ENCODE results near the gene COL10A1.
"Not testable (repeated sequence)": the region's sequence is repeated elsewhere in the genome, so short reads cannot be mapped to it uniquely, and the experiment has no call there.

Gene COL10A1

DNA sequence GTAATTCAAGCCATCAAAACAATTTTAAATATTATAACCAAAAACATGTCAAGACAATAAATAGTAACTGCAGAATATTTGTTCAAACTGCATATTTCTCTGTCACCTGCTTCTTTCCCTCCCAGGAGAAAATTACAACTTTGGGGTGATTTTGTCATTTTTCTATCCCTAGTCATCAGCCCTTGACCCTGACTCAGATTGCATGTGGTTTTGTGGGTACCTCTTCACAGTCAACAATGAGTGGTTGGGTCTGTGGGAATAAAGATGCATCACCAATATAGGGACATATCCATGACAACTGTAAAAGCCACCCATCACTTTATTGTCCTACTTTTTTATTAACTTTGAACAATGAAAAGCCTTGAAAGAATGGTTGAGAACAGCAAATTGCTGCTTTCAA lies 7.3 kb downstream of the COL10A1 start:
- DNase-seq, result no peak

DNA sequence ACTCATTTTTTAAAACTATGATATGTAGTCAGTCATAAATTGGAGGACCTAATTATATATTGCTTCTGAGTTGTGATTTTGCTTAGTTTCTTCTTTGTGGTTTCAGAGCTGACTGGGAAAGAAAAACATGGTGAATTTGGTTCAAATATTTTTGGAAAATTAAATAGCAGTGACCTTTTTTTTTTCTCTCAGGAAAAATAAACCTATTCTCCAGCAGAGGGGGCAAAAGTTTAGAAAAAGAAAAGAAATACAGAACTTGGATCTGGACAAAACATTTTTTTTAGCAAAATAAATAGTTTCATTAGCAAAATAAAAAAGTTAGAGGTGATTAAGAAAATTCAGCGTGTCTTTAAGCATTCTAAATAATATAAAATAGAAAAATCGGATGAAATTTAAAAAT lies 10.2 kb downstream of the COL10A1 start:
- DNase-seq, result no peak

DNA sequence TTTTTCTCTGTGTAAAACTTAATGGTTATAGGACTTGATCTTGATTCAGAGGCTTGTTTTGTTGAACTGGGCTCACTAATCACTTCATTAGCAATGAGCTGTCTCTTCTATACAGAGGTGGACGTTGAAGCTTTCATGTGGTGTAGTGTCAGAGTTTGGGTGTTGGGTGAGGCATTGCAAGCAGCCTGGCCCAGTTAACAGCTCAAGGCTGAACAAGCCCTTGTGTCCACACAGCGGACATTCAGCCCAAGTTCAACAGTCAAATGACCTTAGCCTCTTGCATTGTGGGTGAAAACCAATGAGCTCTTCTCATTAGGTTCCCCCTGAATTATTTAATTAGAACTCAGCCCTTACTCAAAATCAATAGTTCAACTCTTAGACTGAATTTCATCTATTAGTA lies 12.5 kb downstream of the COL10A1 start:
- no peak for DNase-seq

DNA sequence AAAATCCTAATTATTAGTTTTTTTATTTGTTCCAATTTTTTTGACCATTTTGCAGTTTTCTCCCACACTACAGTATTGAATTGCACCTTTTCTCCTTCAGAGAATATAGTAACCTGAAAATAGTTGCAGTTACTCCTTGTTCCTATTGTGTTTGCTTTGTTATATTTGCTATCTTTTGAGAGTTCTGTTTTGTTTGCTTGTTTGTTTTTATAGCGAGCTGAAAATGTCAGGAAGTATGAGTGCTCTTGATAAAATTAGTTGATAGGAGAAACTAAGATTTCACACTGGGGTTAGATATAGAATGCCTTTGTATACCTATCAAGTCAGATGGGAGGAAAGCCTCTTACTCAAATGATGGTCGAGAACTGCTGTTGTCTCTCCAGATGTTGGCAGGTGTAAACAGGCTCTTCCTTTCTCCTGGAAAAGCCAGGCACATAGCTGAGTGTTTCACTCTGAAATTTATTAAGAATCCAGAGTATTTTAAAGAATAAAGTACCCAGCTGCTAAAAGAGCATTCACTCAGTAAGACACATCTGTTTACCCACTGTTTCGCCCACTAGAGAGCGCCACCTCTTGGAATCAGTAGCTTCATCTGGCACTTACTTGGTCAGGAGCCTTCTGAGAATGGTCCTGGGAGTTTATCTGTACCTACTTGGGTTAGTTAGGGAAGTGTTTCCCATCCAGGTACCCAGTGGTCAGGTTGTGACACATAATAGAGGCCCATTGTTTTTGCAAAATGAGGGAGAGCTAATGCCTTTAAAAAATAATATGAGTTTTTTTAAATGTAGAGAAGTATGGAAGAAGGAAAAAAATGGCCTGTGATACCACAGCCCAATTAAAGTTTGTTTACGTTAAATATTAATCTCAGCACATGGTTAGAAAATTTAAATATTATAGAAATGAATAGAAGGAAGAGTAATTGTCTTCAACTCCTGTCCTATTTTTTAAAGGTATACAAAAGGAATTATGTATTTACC lies 14.1 kb downstream of the COL10A1 start:
- peak; percentile 37 for DNase-seq

DNA sequence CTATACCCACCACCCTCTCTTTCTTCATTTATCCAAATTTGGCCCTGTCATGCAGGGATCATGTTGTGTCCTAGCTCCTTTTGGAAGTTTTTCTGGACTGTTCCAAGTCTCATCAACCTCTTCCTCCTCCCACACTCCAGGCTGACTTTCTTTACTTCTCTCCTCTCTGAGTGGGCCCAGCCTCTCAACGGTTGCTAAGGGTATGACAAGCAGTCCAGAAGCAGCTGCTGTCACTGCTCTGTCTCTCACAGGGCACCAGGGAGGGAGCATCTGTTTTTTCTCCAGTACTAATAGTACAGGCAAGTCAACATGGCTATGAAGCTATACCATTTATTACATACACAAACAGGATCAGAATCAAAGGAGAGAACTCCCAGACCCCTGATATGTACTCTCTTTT lies 17.1 kb downstream of the COL10A1 start:
- no peak for DNase-seq

DNA sequence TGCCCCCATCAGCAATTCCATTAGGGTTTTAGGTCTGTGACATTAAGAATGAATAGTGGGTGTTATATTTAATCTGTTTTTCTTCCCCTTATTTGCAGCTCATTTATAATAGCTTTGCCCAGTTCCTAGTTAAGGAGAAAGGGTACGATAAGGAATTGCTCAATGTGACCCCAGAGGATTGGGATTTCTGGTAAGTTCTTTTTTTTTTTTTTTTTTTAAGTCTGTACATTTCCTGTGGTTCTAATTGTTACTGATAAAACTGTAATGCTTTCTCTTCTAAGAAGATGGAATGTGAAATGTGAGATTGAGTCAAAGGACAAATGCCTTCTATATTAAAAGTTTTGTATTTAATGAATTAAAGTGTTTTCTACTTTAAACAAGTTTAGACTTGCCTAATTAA lies 19.8 kb downstream of the COL10A1 start:
- DNase-seq, result no peak

DNA sequence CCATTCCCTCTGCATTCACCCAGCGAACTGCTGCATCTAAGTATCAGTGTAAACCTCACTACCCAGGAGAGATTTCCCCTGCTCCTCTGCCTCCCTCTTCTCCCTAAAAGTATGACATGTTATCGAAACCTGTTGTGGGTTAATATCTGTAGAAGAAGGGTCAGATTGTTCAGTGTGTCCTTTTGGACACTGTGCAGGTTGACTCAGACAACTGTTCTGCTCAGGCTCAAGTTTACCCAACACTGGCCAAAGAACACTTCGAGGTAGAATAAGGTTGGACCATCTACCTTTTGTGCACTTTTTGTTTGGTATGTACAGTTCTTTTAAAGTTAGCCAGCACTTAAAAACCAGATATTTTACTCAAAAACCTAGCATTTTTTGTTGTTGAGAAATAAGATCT lies 20.7 kb downstream of the COL10A1 start:
- DNase-seq, result no peak

DNA sequence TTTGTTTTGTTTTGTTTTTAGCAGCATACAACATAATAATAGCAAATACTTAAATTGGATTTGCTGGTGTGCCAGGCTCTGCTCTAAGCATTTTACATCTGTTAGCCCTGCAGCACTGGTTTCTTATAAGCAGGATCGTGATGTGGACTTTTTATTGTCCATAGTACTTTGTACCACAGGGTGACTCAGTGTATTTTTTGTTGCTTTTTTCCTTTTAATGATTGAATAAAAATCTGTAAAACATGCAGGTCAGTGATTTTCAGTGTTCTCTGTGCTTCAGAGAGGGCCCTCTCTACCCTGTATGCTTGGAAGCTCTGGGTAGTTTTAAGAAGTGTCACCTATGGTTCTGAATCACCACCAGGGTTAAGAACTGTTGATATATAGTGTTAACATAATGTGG lies 21.3 kb downstream of the COL10A1 start:
- no peak for DNase-seq

DNA sequence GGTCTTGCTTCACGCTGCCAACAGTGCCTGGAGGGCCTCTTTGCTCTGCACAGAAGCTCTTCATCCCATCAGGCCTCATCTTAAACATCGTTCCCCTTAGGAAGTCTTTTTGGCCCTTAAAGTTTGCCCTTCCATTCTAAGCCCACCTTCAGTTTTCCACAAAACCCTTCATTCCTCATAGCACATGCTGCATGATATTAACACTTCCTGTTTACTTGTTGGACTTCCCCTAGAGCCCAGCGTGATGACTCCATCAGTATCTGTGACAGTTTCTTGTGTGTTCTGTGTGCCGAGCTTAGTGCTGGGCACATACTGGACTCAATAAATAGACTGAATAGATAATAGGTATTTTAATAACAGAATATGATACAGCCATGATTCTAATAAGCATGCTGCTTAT lies 23.1 kb downstream of the COL10A1 start:
- peak; percentile 45 for DNase-seq

DNA sequence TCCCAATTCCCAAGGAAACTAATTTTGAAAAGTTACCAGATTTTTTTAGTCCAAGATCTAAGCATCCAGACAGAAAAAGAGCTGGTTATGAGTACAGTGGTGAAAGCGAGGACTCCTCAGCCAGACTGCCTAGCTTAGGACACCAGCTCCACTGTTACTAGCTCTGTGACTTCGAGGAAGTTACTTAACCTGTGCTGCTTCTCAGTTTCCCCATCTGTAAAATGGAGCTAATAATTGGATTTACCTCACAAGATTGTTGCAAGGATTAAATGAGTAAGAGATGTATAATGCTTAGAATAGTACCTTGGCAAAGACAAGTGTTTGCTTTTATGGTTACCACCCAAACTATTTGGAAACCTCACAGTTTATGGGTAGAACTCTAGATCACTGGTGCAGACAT lies 24.1 kb downstream of the COL10A1 start:
- DNase-seq, result no peak

DNA sequence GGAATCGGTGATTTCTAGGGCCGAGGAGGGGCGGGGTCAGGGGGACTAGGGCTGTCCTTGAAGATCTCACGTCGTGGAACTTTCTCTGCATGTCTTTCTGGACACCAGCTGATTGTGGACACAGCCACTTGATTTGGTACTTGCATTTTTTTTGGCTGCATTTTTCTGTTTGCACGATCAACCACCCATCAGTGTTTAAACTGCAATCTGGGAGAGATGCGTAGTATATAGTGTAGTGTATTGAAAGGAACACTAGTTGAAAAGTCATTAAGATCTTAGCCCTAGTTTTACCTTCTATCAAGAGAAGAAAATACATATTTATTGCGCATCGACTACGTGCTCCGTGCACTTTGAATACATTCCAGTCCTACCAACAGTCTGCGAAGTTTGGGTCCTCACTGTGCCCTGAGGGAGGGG lies 24.6 kb downstream of the COL10A1 start:
- no peak for DNase-seq

DNA sequence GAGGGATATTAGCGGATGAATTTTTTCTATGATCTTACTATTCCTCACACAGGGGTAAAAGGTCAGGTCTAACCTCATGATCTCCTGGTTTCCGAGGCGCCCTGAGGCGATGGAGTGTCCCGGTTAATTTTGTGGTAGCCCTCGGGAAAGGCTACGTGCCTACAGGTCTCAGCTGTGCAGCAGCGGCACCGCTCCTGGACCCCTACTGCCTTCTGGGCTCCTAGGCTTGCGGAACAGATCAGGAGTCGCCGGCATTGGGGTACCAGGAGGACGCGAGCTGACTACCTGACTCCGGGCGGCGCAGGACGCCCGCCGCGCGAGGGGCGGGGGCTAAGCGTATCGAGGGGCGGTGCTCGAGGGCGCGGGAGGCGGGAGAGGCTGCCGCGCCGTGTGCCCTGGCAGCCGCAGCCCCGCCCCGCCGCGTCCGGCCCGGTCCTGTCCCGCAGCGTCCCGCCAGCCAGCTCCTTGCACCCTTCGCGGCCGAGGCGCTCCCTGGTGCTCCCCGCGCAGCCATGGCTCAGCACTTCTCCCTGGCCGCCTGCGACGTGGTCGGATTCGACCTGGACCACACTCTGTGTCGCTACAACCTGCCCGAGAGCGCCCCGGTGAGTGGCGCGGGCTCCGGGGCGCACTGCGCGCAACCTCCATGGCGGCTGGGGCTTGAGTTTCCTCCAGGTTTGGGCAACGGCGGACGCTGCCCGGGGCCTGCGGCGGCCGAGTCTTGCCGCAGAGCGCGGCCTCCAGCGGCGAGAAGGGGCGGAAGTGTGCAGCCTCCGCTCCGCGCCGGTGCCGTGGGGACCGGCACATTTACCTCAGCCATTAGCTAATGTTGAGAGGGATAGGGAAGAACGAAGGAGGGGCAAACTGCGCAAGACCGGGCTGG lies 25.3 kb downstream of the COL10A1 start, which contains the start of gene NT5DC1:
Gene NT5DC1, plus strand, starts transcription at position 435 of the 883 bp plus-strand sequence. Its CDS starts 78 bp downstream, at position 513.
- DNase-seq, result peak; percentile 66

DNA sequence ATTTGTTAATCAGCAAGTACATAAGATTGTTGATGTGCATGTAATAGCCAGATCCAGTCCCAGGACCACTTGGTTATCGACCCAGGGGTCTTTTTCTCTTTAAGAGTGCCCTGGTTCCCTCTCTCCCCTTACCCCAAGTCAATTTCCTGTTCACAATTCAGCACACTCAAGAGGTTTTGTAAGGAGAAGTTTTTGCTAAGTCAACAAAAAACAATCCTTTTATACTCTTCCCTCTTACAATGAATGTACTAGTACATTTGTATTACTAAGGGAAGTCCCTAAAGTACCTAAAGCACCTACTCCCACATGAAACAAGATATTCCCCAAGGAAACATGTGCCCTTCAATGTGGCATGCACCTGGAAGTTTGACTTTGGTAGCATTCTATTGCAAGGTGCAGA lies 26.9 kb downstream of the COL10A1 start:
- DNase-seq, result no peak

DNA sequence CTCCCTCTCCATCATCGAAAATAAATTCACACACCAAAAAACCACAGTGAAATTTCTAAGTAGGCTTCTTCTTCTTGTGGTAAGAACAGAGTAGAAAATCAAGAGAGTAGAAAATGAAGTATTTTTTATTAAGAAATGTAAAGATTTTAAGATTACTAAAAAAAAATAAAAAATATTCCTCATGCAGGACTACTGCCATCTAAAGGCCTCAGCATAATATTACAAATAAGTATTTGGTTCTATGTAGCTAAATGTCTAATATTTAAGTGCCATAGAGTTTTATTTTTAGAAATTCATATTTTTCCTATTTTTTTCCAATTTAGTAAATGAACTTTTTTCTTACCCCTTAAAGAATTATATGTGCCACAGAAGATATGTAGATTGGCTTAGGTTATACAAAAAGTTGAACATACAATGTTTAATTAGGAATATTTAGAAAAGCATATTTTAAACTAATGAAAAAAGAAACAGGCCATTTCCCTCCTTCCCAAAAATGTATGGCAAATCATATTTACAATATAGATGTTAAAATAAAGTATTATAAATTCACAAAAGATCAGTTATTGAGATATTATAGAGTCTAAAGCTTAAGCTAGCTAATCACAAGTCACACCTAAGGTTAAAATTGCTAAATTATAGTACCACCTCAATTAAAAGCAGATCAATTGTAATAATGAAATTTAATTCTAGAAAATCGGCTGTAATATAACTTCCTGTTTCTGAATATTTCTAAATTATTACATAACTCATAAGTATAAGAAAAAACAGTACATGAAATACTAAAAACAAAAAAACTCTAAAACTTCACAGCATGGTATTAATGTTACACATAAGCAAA lies 28.7 kb downstream of the COL10A1 start:
- DNase-seq, result peak; percentile 32

DNA sequence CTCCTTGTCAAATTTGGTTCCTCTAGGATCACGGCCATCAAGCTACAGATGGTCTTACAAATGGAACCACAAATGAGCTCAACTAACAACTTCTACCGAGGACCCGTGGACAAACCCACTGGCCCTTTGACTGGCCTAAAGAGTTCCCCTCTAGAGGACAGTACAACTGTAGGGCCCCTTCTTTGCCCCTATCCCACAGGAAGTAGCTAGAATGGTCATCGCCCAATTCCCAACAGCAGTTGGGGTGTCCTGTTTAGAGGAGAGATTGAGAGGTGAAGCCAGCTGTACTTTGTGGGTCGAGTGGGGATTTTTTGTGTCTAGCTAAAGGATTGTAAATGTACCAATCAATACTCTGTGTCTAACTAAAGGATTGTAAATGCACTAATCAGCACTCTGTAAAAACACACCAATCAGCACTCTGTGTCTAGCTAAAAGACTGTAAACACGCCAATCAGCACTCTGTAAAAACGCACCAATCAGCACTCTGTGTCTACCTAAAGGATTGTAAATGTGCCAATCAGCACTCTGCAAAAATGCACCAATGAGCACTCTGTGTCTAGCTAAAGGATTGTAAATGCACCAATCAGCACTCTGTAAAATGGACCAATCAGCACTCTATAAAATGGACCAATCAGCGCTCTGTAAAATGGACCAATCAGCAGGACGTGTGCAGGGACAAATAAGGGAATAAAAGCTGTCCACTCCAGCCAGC lies 29.7 kb downstream of the COL10A1 start:
- not testable (repeated sequence) for DNase-seq

DNA sequence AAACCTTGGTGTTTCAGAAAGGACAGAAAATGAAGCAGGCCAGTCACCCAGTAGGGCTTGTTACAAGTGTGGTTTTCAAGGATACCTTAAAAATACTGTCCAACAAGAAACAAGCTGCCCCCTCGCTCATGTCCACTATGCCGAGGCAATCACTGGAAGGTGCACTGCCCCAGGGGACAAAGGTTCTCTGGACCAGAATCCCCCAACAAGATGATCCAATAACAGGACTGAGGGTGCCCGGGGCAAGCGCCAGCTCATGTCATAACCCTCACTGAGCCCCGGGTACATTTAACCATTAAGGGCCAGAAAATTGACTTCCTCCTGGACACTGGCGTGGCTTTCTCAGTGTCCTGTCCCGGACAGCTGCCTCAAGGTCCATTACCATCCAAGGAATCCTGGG lies 31.9 kb downstream of the COL10A1 start:
- DNase-seq, result no peak

DNA sequence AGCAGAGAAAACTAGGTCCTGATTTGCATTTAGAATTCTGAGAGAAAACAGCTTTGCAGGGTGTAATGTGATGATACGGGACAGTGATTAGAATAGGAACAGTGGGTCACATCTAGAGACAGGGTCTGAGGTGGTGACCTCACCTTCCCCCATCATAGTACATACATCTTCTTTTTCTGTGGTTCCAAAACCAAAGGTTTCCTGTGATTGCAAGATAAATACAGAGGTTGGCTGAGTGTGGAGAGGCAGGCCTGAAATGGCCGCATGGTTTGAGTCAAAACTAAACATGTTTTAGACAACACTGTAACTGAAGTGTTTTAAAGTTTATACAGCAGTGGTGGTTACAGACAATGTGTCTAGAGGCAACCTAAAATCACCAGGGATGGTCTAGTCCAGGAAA lies 35.7 kb downstream of the COL10A1 start:
- DNase-seq, result no peak

DNA sequence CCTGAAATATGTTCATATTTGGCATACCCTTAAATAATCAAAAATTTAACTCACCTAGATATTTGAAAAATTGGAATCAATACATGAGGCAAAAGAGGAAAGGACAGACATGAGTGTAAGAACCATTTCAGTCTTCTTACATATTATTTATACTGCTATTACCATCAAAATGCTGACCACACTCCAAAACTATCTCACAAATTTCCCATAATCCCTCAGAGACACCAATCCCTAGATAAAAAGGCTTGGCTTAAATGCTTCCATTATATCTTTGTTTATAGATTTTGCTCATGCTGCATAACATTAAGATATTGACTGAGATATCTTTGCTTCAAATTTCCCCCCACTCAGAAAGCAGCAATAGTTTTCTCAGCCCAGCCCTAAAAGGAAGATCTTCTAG lies 37.0 kb downstream of the COL10A1 start:
- DNase-seq, result no peak

DNA sequence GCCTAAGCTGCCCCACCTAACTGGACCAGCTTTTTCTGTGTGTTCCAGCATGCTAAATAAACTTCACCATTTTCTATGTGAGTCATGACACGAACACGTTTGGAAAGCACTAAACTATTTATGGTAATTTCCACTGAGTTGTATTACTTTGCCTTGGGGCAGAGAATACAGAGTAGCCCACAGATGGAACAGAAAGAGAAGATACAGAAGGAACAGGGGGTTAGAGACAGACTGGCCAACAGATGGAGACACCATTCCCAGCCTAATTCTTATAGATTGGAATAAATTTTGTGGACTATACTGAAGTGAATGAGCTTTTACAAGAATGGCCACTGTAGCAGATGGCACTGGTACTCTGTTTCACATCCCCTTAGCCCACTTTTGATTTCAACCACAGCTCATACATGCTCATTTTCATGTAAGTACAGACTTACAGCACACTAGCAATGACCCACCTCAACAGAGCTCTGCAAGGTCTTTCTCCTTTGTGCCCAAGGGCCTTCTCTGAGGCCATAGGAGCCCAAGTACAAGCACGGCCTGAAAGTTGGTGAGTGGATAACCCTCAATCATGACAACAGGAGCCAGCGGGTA lies 38.4 kb downstream of the COL10A1 start:
- no peak for DNase-seq

DNA sequence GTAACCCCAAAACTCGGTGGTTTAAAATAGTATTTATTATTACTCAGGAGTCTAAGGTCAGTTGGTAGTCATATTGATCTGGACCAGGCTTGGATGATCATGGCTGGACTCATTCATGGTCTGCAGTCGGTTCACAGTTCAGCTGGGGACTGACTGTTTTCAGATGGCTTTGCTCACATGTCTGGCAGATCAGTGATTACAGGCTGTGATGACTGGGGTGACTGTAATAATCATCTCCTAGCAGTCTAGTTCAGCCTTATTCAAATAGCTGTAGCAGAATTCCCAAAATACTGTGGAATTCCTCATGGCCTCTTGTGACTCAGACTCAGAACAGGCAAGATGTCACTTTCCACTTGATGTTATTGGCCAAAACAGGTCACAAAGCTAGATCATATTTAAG lies 41.6 kb downstream of the COL10A1 start:
- no peak for DNase-seq

DNA sequence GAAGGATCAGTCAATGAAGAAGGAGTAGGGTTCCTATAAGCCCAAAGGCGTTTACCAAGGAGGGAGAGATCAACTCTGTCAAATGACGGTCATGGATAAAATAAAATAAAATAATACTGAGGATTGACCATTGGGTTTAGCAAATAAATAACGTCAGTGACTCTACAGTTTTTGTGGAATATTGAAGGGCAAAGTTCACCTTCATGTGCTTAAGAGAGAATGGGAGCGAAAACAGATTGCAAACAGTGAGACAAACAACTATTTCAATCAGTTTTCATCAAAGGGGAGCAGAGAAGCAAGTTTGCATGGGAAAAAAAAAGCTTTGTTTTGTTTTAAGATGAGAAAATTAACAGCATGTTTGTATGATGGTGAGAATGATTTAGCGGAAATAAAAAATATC lies 42.9 kb downstream of the COL10A1 start:
- DNase-seq, result no peak

DNA sequence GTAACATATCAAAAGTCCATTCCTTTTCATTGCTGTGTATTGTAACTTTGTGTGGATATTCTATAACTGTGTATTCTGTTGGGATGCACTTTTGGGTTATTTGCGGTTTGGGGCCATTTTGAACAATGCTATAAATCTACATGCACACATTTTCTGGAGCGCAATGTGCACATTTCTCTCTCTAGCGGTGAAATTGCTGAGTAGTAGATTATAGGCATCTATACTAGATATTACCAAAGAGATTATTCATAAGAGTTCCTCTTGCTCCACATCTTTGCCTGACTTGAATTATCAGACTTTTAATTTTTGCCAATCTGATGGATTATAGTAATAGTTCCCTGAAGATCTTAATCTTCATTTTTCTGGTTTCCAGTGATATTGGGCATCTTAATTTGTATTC lies 47.0 kb downstream of the COL10A1 start:
- no peak for DNase-seq

Measured in inflammatory macrophage treated with lipopolysaccharide for 4 hours (primary cell).